GM12801 (cell line): ENCODE data around the gene ARID3C.

Experiments
- TF ChIP-seq, protein P1 (sequence below): IDR thresholded peaks from one replicate; pipeline ENCODE4 v1.5.1; 2011; ENCODE audit warnings: control low read depth; ENCODE audit not compliant: insufficient read length; ENCODE audit errors: extremely low read depth

The ARID3C gene

DNA sequence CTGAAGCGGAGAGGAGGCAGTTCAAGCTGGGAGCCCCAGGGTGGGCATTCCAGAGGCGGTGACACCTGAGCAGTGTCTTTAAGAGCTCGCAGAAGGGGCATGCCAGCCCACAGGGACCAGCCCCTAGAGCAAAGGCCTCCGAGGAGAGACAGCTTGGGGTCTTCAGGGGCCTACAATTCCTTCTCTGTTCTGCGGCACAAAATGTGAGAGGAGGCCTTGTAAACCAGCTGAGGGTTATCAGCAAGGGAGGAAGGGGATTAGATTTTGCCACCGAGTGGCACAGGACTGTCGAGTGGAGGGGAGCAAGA is 9.2 kb upstream of the ARID3C start:
- TF ChIP-seq, protein P1, sequence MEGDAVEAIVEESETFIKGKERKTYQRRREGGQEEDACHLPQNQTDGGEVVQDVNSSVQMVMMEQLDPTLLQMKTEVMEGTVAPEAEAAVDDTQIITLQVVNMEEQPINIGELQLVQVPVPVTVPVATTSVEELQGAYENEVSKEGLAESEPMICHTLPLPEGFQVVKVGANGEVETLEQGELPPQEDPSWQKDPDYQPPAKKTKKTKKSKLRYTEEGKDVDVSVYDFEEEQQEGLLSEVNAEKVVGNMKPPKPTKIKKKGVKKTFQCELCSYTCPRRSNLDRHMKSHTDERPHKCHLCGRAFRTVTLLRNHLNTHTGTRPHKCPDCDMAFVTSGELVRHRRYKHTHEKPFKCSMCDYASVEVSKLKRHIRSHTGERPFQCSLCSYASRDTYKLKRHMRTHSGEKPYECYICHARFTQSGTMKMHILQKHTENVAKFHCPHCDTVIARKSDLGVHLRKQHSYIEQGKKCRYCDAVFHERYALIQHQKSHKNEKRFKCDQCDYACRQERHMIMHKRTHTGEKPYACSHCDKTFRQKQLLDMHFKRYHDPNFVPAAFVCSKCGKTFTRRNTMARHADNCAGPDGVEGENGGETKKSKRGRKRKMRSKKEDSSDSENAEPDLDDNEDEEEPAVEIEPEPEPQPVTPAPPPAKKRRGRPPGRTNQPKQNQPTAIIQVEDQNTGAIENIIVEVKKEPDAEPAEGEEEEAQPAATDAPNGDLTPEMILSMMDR, result no peak

DNA sequence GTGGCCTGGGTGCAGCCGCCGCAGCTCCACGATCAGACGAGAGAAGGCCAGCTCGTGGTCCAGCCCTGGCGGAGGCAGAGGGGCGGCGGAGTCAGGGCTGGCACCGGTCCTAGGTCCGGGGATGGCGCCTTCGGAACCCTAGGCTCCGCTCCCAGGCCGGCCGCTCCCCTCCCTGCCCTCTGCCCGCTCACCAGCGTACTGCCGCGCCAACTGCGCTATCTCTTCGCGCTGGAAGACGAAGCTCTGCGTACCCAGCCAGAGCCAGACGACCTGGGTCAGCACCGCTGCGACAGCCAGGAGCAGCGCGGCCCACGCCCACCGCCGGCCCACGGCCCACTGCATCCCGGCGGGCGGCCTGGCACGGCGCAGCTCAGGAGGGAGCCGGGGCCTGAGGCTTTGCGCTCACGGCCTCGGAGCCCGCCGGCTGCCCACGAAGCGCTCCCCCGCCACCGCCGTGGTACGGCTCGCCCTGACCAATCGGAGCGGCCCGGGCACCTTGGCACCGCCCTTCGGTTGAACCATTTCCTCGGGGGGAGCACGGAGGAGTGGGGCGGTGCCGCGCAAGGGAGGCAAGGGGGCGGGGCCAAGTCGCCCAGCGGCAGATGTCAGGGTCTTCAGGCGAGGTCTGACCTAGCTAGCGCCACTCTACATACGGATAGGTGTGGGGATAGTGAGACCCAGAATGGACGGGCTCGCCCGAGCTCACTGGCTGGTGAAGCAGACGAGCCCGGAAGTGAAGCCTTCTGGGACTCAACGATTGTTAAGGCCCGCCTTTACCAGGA is 8.7 kb upstream of the ARID3C start, which contains the start of gene SIGMAR1:
SIGMAR1 (minus strand) TSS at position 432 of the 782 bp plus-strand sequence; CDS start at position 342, 90 bp downstream.
- TF ChIP-seq, protein P1, result no peak

DNA sequence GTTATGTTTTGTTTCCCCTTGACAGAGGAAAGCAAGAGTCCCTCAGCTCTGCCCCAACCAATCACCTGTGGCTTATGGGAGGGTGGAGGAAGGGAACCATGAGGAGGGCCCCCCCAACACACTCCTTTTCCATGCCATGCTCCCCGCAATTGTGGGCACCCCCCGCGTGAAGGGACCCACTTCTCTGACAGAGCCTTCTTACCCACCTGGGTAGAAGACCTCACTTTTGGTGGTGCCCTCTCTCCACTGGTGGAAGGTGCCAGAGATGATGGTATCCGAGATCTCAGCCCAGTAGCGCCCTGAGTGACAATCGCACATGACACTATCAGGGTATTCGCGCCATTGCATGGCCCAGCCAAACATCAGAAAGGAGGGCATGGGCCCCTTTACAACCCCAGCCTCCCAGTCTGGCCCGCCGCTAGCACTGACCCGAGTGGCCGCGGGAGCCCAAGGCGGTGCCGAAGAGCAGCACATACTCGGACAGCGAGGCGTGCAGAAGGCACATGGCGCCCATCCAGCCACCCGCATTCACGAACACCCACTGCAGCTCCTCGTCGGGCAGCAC is 8.0 kb upstream of the ARID3C start:
- TF ChIP-seq, protein P1, result no peak

DNA sequence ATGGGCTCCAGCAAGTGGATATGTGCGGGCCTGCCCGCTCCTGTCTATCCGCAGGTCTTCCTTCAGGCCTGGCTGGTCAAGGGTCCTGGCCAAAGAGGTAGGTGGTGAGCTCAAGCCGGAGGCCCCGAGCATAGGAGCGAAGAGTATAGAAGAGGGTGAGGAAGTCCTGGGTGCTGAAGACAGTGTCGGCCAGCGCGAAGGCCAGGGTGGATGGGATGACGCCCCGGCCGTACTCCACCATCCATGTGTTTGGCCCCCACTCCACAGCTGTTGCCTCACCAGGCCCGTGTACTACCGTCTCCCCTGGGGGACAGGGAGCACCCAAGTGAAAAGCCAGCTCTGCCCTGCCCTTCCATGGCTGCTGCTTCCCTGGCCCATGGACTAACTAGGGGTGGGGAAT is 6.7 kb upstream of the ARID3C start:
- TF ChIP-seq, protein P1, result no peak

DNA sequence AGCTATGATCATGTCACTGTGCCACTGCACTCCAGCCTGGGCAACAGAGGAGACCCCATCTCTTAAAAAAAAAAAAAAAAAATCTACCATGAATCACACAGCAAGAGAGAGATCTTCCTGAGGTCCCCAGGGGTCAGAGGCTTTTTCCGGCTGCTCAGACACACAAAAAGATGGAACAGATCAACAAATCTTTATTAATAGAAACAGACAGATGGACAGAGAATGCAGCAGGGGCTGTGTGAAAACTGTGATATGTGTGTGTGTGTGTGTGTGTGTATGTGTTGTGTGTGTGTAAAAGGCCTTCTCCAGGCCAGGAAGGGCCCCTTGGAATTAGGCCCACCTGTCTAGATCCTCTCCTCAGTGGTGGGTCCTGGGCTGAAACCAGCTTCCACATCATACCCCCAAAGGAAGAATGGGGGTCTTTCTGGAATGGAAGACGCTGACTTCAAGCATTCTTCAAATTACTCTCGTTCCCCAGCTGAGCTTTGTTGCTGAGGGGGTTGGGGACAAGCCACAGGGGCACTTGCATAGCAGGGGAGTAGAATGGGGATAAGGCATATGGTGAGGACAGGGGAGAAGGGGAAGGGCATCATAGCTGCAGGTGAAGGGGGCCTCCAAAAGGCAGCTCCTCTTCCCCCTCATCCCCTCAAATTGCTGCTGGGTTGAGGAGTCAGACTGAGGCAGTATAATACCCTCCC is 5.8 kb upstream of the ARID3C start:
- TF ChIP-seq, protein P1, result no peak

DNA sequence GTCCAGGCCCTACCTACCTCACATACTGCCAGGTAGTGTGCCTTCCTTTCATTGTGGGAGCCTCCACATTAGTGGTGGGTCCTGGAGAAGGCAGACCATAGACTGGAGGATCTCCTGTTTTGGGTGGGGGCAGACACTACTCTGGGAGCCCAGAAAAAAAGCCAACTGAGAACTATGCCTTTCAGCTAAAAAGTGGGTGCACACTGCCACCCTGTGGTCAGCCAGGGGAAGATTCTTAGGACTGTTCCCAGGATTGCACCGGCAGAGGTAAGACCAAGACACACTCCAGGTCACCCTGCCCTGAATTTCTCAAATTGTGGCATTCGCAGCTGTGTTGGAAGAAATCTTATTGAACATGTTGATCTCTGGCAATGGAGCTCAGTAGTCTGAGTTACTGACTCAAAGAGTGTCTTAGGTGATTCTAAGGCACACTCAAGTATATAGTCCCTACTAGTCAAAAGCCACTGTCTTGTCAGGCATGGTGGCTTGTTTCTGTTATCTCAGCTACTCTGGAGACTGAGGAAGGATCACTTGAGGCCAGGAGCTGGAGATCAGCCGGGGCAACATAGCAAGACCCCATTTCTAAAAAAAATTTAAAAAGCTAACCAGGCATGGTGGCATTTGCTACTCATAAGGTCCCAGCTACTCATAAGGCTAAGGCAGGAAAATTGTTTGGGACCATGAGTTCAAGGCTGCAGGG is 5.1 kb upstream of the ARID3C start:
- TF ChIP-seq, protein P1, result peak; percentile 55

DNA sequence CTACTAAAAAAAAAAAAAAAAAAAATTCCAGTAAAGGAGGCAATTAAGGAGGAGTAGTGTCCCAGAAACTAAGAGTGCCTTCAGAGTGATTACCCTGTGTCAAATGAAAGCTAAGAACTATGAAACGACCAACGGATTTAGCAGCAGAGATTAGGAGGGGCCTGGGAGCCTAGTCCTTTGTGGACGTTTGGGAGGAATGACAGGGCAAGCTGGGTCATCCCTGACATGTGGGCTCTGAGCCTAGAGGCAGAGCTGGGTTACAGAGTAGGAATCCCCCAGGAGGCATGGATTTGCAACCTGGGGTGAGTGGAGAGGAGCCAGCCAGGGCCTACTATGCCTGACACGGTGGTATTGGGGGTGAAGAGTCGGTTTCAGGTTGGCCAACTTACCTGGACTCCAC is 4.3 kb upstream of the ARID3C start:
- TF ChIP-seq, protein P1, result no peak
